SK-N-MC (cell line): ENCODE measurements around the gene WDR89.

Experiments used
- EZH2 ChIP-seq: fragments of 200-600 bp; sonication (generic); IDR thresholded peaks from one replicate; pipeline ENCODE4 v1.6.1; 2017; ENCODE audit warnings: antibody characterized with exemption
- POLR2AphosphoS5 ChIP-seq: IDR thresholded peaks from 2 replicates; pipeline ENCODE4 v1.6.1; 2012; ENCODE audit warnings: mild to moderate bottlenecking, low read depth, low read length, borderline replicate concordance

DNA sequence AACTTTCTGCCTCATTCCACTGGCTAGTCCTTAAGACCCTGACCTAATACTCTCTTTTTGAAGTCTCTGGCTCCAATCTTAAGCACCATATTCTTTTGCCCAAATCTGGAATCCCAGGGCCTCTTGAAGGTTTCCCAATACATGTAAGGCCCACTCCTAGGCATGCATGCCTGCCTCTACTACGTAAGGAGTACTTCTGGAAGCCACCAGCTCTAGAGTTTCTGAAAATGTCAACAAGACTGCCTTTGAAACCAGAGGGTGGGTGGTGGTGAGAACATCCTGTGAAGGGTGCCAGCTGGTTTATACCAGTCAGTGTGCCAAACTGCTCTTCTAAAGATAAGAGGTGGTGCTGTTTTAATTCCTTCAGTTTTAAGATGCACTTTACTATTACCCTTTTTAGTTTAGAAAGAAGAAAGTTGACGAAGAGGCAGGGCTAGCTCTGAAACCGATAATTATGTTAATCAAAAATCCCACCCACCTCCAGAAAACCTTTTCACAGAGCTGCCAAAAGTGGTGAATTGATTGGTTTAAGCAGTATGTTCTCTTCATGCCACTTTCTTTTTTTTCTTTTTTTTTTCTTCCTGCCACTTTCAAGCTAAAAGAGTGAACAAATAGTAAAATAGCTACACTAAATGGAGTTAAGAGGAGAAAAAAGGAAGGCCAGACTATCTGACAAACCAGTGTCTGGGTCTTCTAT is 8.7 kb upstream of the WDR89 start:
- no peak for TF ChIP-seq POLR2AphosphoS5
- no peak for TF ChIP-seq EZH2
